Bronchial epithelial cell (primary cell): ENCODE results near the gene RAB23. TPM values are rescaled to one million over a fixed set of nuclear protein-coding genes. Genes with fewer than 3 reads are reported as not detected.

Experiments
- DNase-seq: peaks from one replicate; pipeline ENCODE4 v3.0.0-alpha.2; 2010; ENCODE audit warnings: low read depth
- FAIRE-seq: peaks from 2 replicates; lab custom pipeline; 2011; peaks lifted over from hg19 to GRCh38; lab: Jason Lieb, UNC
- H3K27me3 ChIP-seq: 2 replicates; pipeline ENCODE4 v1.5.1; 2011; ENCODE audit warnings: low read length; ENCODE audit not compliant: control insufficient read depth, insufficient read depth
- H3K36me3 ChIP-seq: 2 replicates; pipeline ENCODE4 v1.5.1; 2011; ENCODE audit warnings: low read length; ENCODE audit not compliant: control insufficient read depth, insufficient read depth
- H3K4me3 ChIP-seq: 2 replicates; pipeline ENCODE4 v1.5.1; 2011; ENCODE audit warnings: mild to moderate bottlenecking, low read depth, low read length, control low read depth
- CTCF ChIP-seq: IDR thresholded peaks from 2 replicates; pipeline ENCODE4 v1.5.1; 2011; ENCODE audit warnings: mild to moderate bottlenecking, moderate library complexity, low read length, control low read depth, inconsistent platforms; ENCODE audit not compliant: insufficient read depth, severe bottlenecking
- total RNA-seq: library from RNA; depleted of rRNA; stranded (reverse); fragments of >200 nt; gene quantifications from 2 replicates; pipeline ENCODE4 v1.2.1, GENCODE V29; 2014

The RAB23 gene
- total RNA-seq, 1 donor from 2014 or later, result 26.1 TPM

DNA sequence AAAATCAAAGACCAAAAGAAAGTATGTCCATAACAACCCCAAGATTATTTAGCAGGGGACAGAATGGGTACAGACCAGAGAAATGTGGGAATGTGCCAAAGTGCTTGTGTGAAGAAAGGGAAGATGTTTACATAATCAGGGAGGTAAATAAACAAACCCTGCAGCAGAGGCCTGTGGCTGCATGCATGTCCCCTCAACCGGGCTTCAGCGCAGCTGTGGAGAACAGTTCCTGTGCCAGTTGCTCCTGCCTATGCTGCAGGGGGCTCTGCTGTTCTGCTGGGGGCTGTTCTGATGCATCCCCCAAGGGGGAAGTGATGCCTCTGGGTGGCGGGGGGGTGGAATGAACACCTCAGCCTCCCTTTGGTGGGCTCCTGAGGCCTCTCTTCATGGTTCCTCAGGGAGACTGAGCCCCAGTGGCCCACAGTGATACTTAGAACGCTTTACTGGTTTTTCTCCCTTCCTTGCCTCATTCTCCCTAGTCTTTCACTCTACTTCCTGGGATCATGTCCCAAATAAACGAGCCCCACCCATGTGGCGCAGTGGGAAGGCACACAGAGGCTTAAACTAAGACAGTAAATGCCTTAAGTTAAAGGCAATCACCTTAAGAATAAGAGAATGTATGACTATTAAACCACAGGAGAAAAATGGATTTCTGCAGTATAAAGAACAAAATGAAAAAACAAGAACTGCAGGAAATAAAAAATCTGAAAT is 23.0 kb downstream of the RAB23 start:
- DNase-seq, result no peak
- Histone ChIP-seq H3K27me3 (no peaks in the 10 kb centered on the region), H3K4me3 (no peak overlapping the region), H3K36me3 (no peaks in the 10 kb centered on the region)
- no peak for FAIRE-seq
- TF ChIP-seq CTCF, result no peak

DNA sequence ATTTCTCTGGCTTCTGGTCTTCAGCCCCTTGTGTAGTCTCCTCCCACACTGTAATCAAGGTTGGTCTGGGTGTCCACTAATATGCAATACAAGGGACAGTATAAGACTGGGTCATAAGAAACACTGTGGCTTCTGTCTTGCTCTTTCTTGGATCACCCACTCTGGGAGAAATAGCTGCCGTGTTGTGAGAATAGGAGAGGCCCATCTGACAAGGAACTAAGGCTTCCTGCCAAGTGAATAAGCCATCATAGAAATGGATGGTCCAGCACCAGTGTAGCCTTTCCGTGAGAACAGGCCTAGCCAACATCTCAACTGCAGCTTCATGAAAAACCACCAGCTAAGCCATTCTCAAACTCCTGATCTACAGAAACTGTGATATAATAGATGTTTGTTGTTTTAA is 26.6 kb downstream of the RAB23 start:
- no peak for DNase-seq
- no peak for TF ChIP-seq CTCF
- Histone ChIP-seq H3K36me3 (peaks cover 1% of the 10 kb centered on the region), H3K27me3 (no peaks in the 10 kb centered on the region), H3K4me3 (no peak overlapping the region)
- no peak for FAIRE-seq

- FAIRE-seq (no peak), DNase-seq (no peak)
- TF ChIP-seq CTCF, result no peak
- peaks cover 3% of the 10 kb centered on the region for H3K36me3 ChIP-seq
- no peak overlapping the region for H3K4me3 ChIP-seq
- H3K27me3 ChIP-seq, result no peaks in the 10 kb centered on the region
Observed at GRCh38 chr6:57193177-57193576, 28.9 kb downstream of the RAB23 start.

GRCh38 chr6:57190140-57190539 is 32.0 kb downstream of the RAB23 start:
- peak; percentile 22 for DNase-seq

DNA sequence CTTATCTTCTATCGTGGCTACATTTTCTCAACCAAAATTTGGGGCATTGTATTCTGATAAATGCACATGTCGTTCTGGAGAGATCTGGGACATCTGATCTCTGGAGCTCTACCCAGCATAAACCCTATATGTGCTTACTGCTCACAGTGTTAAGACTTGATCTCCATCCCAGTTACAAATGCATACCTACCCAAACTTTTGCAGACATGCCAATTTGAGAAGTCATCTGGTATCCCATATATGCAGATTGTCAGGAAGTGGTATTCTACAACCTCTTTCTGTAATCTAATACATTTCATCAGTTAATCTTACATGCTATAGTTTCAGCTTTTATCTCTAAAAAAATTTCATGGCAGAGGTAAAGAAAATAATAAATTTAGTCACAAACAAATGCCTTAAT is 38.8 kb downstream of the RAB23 start:
- FAIRE-seq (no peak), DNase-seq (no peak)
- Histone ChIP-seq H3K4me3 (no peak overlapping the region), H3K36me3 (peaks cover 1% of the 10 kb centered on the region), H3K27me3 (no peaks in the 10 kb centered on the region)
- TF ChIP-seq CTCF, result no peak

More at GRCh38 chr6:57190140-57190539, 32.0 kb downstream of the RAB23 start:
- Histone ChIP-seq H3K4me3 (no peak overlapping the region), H3K36me3 (peaks cover 3% of the 10 kb centered on the region), H3K27me3 (no peaks in the 10 kb centered on the region)
- TF ChIP-seq CTCF, result peak; percentile 22
- no peak for FAIRE-seq

GRCh38 chr6:57182017-57182432 is 40.1 kb downstream of the RAB23 start:
- H3K27me3 ChIP-seq, result no peaks in the 10 kb centered on the region
- no peak overlapping the region for H3K4me3 ChIP-seq
- peaks cover 1% of the 10 kb centered on the region for H3K36me3 ChIP-seq
- no peak for TF ChIP-seq CTCF
- DNase-seq (no peak), FAIRE-seq (no peak)
